Activated CD8-positive, alpha-beta memory T cell treated with anti-CD3 and anti-CD28 coated beads, Interleukin-2, amount 50 U/mL, for 1 hour (primary cell): Measurements from ENCODE around the gene NUDT14.

Experiments
- DNase-seq: peaks from one replicate; pipeline ENCODE4 v3.0.0-alpha.2; 2020; ENCODE audit errors: extremely low read depth

Gene NUDT14

DNA sequence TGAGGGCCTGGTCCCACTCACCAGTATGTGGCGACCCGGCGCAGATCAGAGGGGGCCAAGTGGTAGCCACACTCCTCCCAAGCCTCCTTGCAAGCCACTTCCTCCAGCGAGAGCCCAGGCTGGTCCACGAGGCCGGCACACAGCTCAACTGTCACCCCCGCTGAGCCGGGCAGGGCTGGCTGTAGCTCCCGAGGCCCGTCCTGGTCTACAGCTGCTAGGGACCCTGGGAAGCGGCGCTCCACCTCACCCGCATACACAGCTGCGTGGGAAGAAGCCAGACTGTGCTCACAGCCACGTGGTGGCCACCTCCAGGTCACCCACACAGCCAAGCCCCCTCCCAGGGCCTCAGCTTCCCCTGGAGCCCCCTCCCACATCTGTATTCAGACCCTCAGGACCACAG lies 4.6 kb downstream of the NUDT14 start:
- no peak for DNase-seq

DNA sequence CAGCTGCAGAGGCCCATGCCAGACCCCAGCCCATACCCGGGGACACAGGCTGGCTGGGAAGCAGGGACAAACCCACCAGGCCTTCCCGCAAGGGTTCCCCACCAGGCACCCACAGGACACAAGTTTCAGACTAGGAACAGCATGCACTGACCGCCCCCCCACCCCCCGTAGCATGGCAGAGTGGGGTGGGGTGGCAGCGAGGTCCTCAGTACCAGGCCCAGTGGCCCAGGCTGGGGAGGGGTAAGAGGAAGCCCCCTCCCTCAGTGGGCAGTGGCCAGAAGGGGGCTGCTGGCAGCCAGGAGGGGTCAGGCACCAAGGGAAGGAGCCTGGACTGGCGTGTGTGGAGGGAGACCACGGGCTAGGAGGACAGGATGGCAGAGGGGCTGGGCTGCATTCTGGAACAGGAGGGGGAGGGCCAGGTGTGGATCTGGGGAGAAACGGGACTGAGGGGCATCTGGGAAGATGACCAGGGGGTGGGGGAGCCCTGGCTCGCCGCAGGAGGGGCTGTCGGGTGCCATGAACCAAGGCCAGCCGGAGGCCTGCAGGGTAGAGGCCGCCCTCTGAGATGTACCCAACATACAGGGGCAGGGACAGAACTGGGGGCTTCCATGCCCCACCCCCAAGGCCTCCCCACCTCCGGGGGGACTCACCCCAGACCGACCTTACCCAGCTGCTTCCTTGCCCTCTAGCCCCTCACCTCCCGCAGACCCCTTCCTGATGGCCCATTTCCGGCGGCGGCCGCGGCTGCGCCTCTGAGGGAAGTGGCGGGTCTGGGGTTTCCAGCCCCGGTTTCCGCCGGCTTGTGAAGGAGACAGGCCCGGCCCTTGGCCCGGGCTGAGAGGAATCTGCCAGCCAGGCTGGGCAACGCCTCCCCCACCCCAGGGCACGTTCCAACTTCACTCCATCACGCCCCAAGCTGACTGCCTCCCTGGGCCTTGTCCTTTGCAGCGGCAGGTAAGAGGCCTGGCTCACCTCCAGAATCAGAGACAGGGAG lies 6.9 kb downstream of the NUDT14 start:
- DNase-seq: no peak

DNA sequence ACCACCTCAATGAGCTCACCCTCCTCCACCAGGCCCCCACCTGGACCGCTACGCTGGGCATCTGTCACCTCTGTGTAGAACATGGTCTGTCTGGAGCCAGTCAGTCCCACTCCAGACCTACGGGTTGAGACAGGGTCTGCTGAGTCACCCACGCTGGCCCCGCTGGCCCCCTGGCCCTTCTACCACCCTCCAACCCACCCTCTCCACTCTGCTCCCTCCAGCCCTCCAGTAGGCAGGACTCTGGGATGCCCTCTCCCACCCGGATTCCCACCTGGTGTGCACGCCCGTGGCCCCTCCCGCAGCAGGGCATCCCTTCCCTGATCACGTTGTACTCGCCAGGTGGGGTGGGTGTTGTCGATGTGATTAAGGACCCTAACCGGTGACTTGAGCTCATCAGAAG lies 8.0 kb downstream of the NUDT14 start:
- no peak for DNase-seq

DNA sequence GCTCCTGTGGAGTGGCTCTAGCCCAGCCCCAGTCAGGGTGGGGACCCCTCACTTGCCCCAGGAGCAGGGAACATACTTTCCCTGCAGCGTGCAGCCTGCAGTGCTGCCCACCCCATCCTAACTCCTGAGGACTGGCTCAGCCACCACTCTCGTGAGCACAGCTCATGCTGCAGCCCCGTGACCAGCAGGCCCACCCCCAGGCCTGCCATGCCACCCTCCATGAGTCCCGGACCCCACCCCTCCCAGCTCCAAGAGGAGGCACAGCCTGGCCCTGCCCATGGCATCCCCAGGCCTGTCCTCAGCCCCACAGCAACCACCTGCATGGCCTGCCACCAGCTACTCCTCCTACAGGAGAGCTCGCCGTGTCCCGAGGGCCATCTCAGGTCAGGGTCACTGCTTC lies 8.6 kb downstream of the NUDT14 start:
- no peak for DNase-seq

DNA sequence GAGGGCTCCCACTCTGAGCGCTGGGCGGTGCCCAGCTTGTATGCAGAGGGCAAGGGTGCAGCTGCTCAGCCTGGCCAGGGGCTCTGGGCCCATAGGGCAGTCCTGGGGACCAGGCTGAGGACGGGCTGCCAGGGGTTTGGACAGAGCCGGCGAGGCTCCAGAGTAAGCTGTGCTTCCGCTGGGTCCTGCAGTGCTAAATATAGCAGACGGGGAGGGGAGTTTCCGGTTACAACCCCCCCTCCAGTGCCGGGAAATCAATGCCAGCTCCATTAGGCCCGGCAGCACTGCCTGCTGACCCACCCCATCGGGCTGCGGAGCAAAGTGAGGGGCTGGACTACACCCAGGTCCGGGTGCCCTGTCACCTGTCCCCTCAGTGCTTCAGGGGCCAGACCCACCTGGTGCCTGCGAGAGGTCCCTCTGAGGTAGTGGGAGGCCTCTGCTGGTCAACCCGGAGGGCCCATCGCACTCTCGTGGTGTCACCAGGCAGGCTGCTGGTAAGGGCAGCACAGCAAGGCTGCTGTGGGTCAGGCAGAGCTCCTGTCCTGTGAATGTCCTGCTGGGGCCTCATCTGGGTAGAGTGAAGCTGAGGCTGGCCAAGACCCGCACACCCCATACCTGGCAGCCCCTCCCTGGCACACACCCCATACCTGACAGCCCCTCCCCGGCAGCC lies 10.0 kb downstream of the NUDT14 start:
- DNase-seq: no peak

DNA sequence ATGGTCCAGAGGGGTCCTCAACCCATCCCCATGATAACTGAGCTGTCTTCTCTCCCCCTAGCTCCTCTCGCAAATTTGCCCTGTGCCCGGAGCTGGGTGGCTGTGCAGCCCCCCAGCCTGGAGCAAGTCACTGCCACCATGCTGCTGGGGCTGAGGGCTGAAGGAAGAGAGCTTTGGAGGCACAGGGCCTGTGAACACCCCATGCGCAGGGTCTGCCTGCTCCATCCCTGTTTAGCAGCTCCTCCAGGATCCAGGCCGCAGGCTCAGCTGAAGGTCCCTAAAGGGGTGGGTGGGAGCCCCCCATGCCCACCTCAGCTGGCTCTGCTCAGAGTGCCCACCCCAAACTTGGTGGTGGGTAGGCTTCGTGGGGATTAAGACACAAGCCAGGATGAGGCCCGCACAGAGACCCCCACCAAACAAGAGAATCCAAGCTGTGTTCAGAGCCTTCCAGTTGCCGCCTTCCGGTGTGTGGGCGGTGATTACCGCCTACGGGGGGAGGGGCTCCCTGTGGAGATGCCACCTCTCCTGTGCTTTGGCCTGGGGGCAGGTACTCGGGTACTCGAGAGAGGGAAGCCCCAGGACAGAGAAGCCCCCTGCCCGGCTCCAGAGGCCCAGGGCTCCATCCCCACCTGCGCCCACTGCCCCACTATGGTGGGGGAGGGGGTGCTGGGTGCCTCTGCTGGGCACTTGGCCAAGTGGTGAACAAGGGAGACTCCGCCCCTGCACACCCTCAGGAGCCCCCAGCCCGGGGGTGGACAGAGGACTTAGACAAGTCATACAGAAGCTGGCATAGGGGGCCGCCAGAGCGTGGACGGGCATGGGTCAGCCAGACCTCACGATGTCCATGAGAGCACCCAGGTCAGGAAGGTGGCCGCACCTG lies 11.1 kb downstream of the NUDT14 start:
- no peak for DNase-seq

DNA sequence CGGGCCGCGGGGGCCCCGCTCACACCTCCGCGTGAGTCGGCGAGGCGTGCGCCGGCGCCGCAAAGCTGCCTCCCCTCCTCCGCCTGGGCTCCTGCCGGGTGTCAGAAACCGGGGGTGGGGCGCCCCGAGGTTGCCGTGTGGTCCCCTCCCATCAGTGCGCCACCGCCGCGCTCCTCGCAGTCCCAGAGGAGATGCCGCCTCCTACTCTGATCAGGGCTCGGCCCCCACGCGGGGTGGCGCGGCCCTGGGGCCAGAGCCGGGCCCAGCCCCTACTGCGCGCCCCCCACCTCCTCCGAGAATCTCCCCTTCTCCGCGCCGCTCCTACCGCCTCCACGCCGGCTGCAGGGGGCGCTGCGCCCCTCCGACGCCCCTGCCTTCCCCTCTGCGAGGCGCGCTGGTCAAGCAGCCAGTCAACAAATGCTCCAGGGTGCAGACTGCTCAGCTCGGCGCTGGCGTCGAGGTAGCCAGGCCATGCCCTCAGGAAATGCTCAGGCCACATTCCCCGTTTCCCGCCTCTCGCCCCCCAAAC lies 12.1 kb downstream of the NUDT14 start:
- no peak for DNase-seq

DNA sequence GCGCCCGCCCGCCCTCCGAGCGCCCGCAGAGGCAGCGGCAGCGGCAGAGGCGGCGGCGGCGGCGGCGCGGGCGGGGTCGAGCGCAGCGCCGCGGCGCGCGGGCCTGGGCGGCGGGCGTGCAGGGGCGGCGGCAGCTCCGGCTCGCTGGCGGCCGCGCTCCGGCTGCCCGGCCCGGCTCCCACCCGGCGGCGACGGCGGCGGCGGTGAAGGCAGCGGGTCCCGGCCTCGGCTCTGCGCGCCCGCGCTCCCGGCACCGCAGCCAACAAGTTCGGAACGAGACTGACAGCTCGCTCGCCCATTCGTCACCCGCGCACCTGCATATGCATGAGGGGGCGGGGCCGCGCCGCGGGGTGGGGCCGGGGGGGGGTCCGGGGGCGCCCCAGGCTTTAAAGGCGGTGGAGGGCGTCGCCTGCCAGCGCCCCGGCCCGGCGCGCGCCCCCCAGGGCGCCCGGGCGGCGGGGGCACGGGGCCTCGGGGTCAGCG lies 12.6 kb downstream of the NUDT14 start, which contains the start of gene JAG2:
TSS of gene JAG2 (minus strand) at position 281 of the 483 bp plus-strand sequence. CDS start 356 bp downstream, outside the sequence.
- DNase-seq: no peak

DNA sequence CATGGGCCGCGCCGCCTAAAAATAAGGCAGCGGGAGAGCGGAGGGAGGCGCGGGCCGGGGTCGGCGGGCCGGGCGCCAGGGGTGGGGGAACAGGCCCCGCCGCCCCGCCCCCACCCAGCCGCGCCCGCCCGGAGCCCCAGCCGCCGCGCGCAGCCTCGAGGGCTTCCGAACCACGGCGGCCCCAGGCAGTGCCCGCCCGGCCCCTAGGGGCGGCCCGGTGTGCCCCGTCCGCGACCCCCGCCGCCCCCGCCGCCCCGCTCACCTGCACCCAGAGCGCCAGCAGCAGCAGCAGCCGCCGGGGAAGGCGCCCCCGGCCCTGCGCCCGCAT lies 13.1 kb downstream of the NUDT14 start:
- DNase-seq: no peak

DNA sequence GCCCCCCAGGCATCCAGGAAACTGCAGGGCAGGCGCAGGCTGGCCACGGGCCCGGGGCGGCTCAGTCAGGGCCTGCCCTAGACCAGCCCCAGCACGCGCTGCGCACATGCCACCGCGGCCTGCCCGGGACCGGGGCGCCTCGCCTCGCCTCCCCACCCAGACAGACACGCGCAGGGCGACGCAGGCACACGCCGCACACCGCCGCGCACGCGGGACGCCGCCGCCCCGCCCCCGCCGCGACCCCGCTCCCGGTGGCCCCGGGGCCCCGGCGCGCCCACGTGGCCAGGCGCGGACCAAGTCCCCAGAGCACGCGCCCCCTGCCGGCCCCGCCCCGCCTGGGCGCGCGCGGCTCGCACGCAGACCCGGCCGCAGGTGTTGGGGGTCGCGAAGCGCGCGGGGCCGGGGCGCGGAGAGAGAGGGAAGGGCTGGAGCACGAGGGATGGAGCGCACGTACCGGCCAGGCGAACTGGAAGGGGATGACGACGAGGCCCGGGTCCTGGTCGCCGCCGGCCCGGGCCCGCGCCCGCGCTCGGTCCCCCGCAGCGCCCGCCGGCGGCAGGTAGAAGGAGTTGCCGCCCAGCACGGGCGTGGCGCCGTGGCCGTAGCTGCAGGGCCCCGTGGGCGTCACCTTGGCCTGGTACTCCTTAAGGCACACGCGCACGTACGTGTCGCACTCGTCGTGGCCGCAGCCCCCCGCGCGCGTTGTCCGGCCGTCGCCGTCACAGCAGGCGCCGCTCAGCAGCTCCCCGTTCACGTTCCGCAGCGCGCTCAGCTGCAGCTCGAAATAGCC lies 13.6 kb downstream of the NUDT14 start:
- DNase-seq: no peak

DNA sequence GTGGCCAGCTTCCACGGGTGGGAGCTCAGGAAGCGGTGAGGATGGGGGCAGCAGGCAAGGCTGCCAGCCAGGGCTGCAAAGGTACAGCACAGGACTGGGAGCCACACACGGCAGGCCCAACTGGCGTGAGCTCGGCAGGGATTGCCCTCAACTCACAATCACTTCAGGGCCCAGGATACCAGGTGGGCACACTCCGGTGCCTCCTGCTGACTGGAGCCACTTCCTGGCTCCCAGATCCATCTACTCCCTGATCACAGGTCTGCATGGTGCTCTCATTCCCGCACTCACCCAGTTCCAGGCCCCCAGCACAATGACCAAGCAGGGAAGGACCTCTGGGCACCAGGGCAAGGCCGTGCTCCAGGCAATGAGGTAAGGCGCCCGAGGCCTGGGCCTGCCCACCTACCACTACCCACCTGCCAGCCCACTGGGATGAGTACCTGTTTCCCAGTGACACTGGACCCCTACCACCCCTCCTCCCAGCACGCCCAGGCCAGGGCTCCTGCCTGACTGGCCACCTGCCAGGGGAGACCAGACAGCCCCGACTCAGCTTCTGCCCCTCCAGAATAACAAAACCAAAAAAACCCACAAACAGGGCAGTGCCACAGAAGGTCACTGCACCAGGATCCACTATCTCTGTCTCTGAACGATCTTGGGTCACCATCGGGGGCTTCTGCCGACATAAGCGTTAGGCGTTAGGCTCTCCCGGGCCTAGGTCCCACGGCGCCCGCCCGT lies 14.4 kb downstream of the NUDT14 start:
- DNase-seq: no peak

DNA sequence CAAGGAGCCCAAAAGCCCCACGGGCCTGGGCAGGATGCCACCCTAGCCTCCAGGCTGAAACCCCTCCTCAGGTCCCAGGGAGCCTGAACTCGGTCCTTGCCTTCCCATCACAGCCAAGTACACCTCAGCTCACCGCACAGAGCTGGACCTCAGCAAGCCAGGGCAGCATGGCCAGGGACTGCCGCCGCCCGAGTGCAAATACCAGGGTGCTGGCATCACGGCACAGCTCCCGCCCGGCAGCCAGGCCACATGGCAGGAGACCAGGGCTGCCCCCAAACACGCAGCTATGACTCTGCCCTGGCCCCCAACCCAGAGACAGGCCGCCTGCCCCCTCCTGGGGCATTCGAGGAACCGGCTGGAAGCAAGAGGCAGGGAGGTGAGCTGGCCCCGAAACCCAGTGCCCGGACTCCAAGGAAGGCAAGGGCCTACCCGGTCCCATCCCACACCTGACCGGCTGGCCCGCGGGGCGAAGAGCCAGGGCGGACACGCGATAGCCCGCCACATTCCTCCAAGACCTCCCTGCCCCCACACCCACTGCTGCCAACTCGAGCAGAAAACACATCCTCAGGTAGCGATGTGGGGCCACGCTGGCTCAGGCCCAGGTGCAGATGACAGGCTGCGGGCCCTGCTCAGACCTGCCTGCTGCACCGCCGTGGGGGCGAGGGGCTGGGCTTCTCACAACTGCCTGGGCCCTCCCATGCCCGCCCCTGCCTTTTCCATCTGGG lies 15.2 kb downstream of the NUDT14 start:
- DNase-seq: no peak

DNA sequence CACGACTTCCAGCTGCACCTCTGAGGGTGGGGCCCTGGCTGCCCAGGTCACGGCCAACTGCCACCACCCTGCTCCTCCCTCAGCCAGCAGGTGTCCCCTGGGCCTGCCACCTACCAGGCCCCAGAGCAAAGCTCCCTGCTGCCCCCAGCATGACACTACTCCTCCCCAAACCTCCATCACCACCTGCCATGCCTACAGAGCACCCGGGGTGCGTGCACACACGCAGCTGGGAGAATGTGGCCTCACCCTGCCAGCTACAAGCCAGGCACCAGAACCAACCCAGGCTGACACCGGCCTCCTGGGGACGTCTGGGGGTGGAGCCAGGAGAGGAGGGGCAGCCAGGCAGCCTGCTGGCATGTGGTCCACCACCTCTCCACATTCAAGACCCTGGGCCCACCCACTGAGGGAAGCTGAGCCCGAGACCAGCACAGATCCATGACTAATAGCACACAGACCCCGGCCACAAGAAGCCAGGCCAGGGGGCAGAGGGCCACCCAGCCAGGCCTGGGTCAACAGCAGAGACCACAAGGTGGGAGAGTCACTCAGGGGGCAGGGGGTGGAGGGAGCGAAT lies 15.9 kb downstream of the NUDT14 start:
- DNase-seq: no peak

DNA sequence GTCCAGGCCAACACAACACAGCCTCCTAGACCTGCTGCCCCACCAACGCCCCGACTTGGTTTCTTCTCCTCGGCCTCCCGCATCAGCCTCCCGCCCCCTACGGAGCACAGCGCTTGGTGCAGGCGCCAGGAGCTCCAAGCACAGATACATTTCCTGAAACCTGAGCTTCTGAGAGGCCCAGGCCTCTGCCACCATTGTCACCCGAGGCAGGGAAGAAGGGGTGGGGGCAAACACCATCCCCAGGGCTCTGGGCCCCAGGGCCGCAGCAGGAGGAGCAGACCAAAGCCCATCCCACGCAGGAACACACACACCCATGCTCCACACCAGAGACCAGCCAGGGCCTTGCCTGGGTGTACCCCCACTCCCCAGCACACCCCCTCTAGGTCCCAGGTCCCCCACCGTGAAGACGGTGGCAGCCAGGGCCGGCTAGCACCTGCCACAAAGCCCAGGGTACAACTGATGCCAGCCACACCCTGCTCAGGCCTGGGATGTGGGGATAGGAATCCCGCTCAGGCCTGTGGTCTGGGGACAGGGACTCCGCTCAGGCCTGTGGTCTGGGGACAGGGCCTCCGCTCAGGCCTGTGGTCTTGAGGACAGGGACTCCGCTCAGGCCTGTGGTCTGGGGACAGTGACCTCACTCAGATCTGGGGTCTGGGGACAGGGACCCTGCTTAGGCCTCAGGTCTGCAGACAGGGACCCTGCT lies 17.9 kb downstream of the NUDT14 start:
- no peak for DNase-seq

DNA sequence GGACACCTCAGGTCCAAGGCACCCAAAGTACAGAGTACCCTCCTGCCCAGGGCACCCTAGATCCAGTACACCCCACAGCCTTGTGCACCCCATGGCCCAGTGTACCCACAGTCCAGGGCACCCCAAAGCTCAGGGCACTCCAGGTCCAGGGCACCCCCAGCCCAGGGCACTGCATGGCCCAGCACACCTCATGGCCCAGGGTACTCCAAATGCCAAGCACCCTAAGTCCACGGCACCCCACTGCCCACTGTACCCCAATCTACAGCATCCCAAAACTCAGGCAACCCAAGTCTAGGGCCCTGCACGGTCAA lies 18.5 kb downstream of the NUDT14 start:
- no peak for DNase-seq

DNA sequence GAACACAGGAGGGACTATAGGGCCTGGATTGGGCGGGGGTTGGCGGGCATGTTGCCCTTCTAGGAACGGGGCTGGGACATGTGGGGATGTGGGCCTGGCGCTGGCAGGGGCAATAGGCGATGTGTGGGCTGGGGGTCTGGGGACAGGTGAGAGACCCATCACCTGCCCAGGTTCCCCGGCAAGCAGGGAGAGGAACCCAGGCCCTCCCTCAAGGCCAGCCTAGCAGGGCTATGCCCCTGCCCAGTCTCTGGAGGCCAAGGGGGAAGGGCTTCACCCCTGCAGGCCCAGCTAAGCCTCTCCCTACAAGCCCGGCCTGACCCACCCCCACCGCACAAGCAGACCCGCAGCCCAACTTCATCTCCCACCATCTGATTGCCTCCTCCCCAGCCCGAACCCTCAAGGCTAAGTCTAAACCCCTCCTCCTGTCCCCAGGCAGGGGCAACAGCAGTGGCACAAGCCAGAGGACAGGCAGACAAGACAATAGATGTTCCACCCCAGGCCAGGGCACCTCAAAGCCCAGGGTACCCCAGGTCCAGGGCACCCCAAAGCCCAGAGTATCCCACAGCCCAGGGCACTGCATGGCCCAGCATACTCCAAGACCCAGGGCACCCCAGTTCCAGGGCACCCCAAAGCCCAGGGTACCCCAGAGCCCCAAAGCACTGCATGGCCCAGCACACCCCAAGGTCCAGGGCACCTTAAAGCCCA lies 19.0 kb downstream of the NUDT14 start:
- DNase-seq: no peak

DNA sequence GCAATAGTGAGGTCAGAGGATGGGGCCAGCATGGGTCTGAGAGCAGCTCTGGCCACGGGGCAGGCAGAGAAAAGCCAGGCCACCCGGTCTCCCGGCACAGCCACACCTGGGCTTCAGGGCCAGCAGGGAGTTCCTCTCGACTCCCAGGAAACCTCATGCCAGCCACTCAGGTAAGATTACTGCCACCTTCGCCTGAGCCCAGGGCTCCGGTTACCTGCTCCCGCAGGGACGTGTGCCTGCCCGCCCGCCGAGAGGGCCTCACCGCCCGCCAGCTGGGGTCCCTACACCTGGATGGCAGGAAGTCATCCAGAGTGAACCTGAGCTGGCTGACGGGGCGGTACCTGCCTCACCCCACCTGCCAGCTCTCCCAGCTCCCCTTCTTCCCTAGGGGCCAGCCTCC lies 19.8 kb downstream of the NUDT14 start:
- no peak for DNase-seq

DNA sequence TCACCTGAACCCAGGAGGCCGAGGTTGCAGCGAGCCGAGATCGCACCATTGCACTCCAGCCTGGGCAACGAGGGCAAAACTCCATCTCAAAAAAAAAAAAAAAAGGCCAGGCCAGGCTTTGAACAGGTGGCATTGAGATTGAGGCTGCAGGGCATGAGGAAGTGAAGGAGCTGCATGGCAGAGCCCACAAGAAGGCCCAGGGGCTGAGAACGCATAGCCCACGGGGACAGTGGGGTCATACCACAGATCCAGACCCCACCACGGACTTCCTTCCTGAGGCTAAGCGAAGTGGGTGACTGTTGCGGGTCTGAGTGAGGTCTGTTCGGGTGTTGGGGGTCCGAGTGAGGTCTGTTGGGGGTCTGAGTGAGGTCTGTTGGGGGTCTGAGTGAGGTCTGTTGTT lies 20.3 kb downstream of the NUDT14 start:
- DNase-seq: no peak
